Measurements from ENCODE around the gene CHDH. TPM values are rescaled to one million over a fixed set of nuclear protein-coding genes. Genes with fewer than 3 reads are reported as not detected.

CHDH gene
- polyA plus RNA-seq, 3 donors from 2014 or later: not detected

- DNase-seq: no peak
- H3K4me3 Mint-ChIP-seq: no peak overlapping the region
- peaks cover 0 to 7% (median 0%) of the 10 kb centered on the region in 3 donors for H3K27me3 Mint-ChIP-seq (ENCODE audit: low read depth in 3 of 3)
- H3K27ac Mint-ChIP-seq: no peak overlapping the region
- no peaks in the 10 kb centered on the region for H3K36me3 Mint-ChIP-seq
- no peaks in the 10 kb centered on the region for H3K4me1 Mint-ChIP-seq
- no peaks in the 10 kb centered on the region for H3K9me3 Mint-ChIP-seq
Measured at GRCh38 chr3:53805463-53806159, 40.6 kb downstream of the CHDH start.

GRCh38 chr3:53804697-53805462 is 41.3 kb downstream of the CHDH start:
- DNase-seq: no peak
- no peak overlapping the region for H3K27ac Mint-ChIP-seq
- H3K9me3 Mint-ChIP-seq: no peaks in the 10 kb centered on the region
- H3K4me1 Mint-ChIP-seq: no peaks in the 10 kb centered on the region
- no peak overlapping the region for H3K4me3 Mint-ChIP-seq
- H3K27me3 Mint-ChIP-seq (ENCODE audit: low read depth in 3 of 3): peaks cover 0 to 7% (median 0%) of the 10 kb centered on the region in 3 donors
- no peaks in the 10 kb centered on the region for H3K36me3 Mint-ChIP-seq

GRCh38 chr3:53803816-53804695 is 42.2 kb downstream of the CHDH start:
- Mint-ChIP-seq H3K36me3 (no peaks in the 10 kb centered on the region), H3K9me3 (no peaks in the 10 kb centered on the region), H3K4me1 (no peaks in the 10 kb centered on the region), H3K27me3 (ENCODE audit: low read depth in 3 of 3) (peaks cover 0 to 7% (median 0%) of the 10 kb centered on the region in 3 donors), H3K4me3 (no peak overlapping the region), H3K27ac (no peak overlapping the region)
- DNase-seq: no peak

- Mint-ChIP-seq H3K4me1 (no peaks in the 10 kb centered on the region), H3K36me3 (no peaks in the 10 kb centered on the region), H3K4me3 (no peak overlapping the region), H3K27ac (no peak overlapping the region), H3K27me3 (ENCODE audit: low read depth in 3 of 3) (peaks cover 0 to 8% (median 0%) of the 10 kb centered on the region in 3 donors), H3K9me3 (no peaks in the 10 kb centered on the region)
- DNase-seq: no peak
Measured at GRCh38 chr3:53803124-53803815, 42.9 kb downstream of the CHDH start.

GRCh38 chr3:53802256-53802880 is 43.9 kb downstream of the CHDH start:
- Mint-ChIP-seq H3K36me3 (no peaks in the 10 kb centered on the region), H3K4me3 (no peak overlapping the region), H3K4me1 (no peaks in the 10 kb centered on the region), H3K27ac (no peak overlapping the region), H3K27me3 (ENCODE audit: low read depth in 3 of 3) (peaks cover 0 to 11% (median 0%) of the 10 kb centered on the region in 3 donors), H3K9me3 (no peaks in the 10 kb centered on the region)
- DNase-seq: no peak

GRCh38 chr3:53801319-53801718 is 44.9 kb downstream of the CHDH start:
- no peaks in the 10 kb centered on the region for H3K9me3 Mint-ChIP-seq
- no peak overlapping the region for H3K27ac Mint-ChIP-seq
- H3K4me3 Mint-ChIP-seq: no peak overlapping the region
- peaks cover 0 to 7% (median 0%) of the 10 kb centered on the region in 3 donors for H3K27me3 Mint-ChIP-seq (ENCODE audit: low read depth in 3 of 3)
- H3K36me3 Mint-ChIP-seq: no peaks in the 10 kb centered on the region
- no peaks in the 10 kb centered on the region for H3K4me1 Mint-ChIP-seq
- no peak for DNase-seq

- H3K4me1 Mint-ChIP-seq: no peaks in the 10 kb centered on the region
- peaks cover 0 to 7% (median 4%) of the 10 kb centered on the region in 3 donors for H3K27me3 Mint-ChIP-seq (ENCODE audit: low read depth in 3 of 3)
- no peak overlapping the region for H3K4me3 Mint-ChIP-seq
- no peaks in the 10 kb centered on the region for H3K9me3 Mint-ChIP-seq
- no peak for DNase-seq
- no peaks in the 10 kb centered on the region for H3K36me3 Mint-ChIP-seq
- no peak overlapping the region for H3K27ac Mint-ChIP-seq
Measured at GRCh38 chr3:53800041-53800906, 45.9 kb downstream of the CHDH start.

- H3K4me1 Mint-ChIP-seq: no peaks in the 10 kb centered on the region
- no peaks in the 10 kb centered on the region for H3K36me3 Mint-ChIP-seq
- H3K27me3 Mint-ChIP-seq (ENCODE audit: low read depth in 3 of 3): peaks cover 3 to 7% (median 4%) of the 10 kb centered on the region in 3 donors
- DNase-seq: no peak
- H3K27ac Mint-ChIP-seq: no peak overlapping the region
- no peak overlapping the region for H3K4me3 Mint-ChIP-seq
- no peaks in the 10 kb centered on the region for H3K9me3 Mint-ChIP-seq
Measured at GRCh38 chr3:53799338-53799865, 46.8 kb downstream of the CHDH start.

GRCh38 chr3:53798144-53798543 is 48.1 kb downstream of the CHDH start:
- DNase-seq: no peak
- H3K9me3 Mint-ChIP-seq: no peaks in the 10 kb centered on the region
- no peaks in the 10 kb centered on the region for H3K4me1 Mint-ChIP-seq
- H3K27me3 Mint-ChIP-seq (ENCODE audit: low read depth in 3 of 3): peaks cover 3 to 7% (median 4%) of the 10 kb centered on the region in 3 donors
- no peaks in the 10 kb centered on the region for H3K36me3 Mint-ChIP-seq
- no peak overlapping the region for H3K4me3 Mint-ChIP-seq
- H3K27ac Mint-ChIP-seq: no peak overlapping the region

- Mint-ChIP-seq H3K4me1 (no peaks in the 10 kb centered on the region), H3K36me3 (no peaks in the 10 kb centered on the region), H3K9me3 (no peaks in the 10 kb centered on the region), H3K4me3 (no peak overlapping the region), H3K27ac (no peak overlapping the region), H3K27me3 (ENCODE audit: low read depth in 3 of 3) (peaks cover 3 to 8% (median 4%) of the 10 kb centered on the region in 3 donors)
- DNase-seq: no peak
Measured at GRCh38 chr3:53795789-53796560, 50.2 kb downstream of the CHDH start.

- no peak for DNase-seq
- Mint-ChIP-seq H3K27ac (no peak overlapping the region), H3K27me3 (ENCODE audit: low read depth in 3 of 3) (peaks cover 3 to 6% (median 4%) of the 10 kb centered on the region in 3 donors), H3K36me3 (no peaks in the 10 kb centered on the region), H3K4me3 (no peak overlapping the region), H3K9me3 (no peaks in the 10 kb centered on the region), H3K4me1 (no peaks in the 10 kb centered on the region)
Measured at GRCh38 chr3:53795176-53795575, 51.0 kb downstream of the CHDH start.

- no peak overlapping the region for H3K27ac Mint-ChIP-seq
- no peak for DNase-seq
- H3K9me3 Mint-ChIP-seq: no peaks in the 10 kb centered on the region
- H3K4me3 Mint-ChIP-seq: no peak overlapping the region
- H3K27me3 Mint-ChIP-seq (ENCODE audit: low read depth in 3 of 3): peaks cover 3 to 6% (median 4%) of the 10 kb centered on the region in 3 donors
- no peaks in the 10 kb centered on the region for H3K36me3 Mint-ChIP-seq
- H3K4me1 Mint-ChIP-seq: no peaks in the 10 kb centered on the region
Measured at GRCh38 chr3:53794597-53794996, 51.6 kb downstream of the CHDH start.

Measured in immature natural killer cell (primary cell).